AG20443 (cell line): ENCODE results near the gene LMTK3.

Experiments
- DNase-seq: peaks from one replicate; pipeline ENCODE4 v3.0.0; 2012; ENCODE audit warnings: low spot score, mixed read lengths

LMTK3 gene

DNA sequence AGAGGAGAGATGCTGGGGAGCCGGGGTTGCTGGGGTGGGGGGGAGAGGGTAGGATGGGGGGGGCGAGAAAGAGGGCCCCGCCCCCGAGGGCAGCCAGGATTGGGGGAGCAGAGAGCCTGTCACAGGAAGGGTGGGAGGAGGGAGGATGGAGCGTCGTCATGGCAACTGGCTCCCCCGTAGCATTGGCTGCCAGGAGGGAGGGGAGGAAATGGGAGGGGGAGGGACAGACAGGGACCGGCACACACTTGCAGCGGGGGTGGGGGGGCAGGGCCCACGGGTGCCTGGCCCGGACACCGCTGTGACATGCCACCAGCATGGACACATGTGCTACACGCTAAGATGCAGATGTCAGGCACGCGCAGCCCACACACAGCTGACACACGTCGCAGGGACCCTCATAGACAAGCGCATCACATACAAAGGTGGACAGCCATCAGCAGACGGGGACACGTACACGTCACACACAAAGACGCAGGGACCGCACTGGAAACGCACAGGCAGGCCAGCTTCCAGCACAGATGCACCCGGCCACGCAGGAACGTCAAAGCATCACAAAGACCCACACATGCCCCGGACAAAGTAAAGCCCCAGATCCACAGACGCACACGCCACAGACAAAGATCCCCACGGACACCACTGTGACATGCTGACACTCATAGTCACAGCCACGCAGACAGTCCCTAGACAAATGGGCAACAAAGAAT is at the start of gene LMTK3:
Gene LMTK3, minus strand, starts transcription at position 36 of the 704 bp plus-strand sequence. CDS start 259 bp downstream, outside the sequence.
- DNase-seq: peak; percentile 40

DNA sequence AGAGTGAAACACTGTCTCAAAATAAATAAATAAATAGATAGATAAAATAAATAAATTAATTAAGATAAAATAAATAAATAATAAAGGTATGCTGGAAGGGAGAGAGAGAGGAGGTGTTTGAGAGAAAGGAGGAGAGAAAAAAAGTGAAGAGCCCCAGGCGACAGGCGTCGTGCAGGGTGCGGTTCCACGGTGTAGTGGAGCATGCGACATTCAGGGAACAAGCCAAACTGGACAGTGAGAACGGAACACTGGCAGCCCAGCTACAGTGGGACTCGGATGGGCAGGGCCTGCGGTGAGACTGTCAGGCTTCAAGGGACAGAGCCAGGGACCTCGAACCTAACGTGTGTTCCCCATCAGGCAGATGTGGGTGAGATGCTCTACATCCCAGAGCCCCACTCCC is 49.8 kb upstream of the LMTK3 start:
- no peak for DNase-seq

DNA sequence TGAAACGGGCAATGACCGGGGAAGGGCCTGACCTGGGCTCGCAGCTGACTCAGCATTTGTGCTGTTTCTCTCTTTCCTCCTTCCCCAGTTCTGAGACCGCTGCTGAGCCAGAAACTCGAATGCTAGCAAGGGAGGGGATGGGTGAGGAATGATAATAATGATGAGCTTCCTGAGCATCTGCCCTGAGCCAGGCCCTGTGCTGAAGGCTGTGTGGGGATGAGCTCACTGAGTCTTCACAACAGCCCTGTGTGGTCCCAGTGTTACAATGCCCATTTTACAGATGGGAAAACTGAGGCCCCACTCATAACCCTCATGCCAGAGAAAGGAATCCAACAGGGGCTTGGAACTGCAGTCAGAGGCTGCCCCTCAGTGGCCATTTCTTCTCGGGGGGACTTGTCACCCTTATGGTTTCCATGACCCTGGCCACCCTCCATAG is 48.5 kb upstream of the LMTK3 start:
- DNase-seq: no peak

DNA sequence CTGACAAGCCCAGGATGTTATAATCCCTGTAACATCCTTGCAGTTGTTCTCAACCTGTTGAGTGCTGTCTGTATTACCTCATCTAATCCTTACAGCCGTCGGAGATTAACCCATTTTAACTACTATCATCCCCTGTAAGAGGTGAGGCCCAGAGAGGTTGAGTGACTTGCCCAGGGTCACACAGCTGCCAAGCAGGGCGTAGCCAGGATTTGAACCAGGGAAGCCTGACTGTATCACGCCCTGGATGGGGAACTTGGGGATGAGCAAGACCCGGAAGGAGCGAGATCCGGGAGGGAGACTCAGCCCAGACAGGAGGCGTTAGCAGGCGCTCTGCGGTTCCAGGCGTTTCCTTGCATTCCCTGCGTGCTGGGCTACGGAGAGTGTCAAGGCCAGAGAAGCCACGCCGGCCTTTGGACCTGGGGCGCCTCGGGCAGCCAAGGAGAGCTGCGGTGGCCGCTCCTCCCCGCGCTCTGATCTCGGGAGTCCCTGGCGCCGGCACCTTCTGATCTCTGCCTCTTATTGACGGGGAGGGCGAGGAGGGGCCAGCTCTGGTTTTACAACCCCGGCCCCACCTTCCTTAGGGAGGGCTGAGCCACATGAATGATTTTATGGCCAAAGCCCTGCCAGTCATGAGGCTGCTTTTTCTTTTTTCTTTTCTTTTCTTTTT is 46.5 kb upstream of the LMTK3 start:
- DNase-seq: peak; percentile 90

- DNase-seq: no peak
These were observed 45.2 kb upstream of the LMTK3 start for GRCh38 chr19:48556825-48557224.

- DNase-seq: peak; percentile 79
These were observed 44.5 kb upstream of the LMTK3 start for GRCh38 chr19:48556163-48556562.

- no peak for DNase-seq
These were observed 42.9 kb upstream of the LMTK3 start for GRCh38 chr19:48554385-48555091.

DNA sequence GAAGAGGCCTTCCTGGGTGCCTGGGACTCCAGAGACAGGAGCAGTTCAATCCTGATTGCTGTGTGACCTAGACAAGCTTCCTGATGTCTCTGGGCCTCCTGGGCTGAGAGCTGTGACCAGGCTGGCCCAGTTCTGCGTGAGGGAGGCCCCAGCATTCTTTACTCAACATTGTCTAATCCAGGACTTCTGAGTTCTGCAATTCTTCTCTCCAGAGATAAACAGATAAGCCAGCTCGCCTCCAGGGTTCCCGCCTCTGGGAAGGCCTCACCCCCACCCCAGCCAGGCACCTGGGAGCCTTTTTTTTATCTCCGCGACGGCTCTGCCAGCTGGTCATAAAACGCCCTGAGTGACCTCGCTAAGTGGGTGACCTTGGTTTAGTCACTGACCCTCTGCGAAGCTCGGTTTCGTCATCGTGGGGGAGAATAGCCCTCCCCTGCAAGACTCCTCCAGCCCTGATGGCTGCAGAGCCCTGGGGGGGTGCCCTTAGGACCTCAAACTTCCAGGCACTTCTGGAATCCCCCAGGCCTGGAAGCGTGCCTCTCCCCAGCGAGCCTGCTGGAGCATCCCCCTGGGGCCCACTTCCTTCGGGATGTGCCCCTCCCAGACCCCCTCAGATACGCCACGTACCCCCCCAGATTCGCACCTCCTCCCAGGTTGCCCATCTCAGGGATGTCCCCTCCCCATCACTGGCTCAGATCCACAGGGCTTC is 42.2 kb upstream of the LMTK3 start:
- peak; percentile 61 for DNase-seq

DNA sequence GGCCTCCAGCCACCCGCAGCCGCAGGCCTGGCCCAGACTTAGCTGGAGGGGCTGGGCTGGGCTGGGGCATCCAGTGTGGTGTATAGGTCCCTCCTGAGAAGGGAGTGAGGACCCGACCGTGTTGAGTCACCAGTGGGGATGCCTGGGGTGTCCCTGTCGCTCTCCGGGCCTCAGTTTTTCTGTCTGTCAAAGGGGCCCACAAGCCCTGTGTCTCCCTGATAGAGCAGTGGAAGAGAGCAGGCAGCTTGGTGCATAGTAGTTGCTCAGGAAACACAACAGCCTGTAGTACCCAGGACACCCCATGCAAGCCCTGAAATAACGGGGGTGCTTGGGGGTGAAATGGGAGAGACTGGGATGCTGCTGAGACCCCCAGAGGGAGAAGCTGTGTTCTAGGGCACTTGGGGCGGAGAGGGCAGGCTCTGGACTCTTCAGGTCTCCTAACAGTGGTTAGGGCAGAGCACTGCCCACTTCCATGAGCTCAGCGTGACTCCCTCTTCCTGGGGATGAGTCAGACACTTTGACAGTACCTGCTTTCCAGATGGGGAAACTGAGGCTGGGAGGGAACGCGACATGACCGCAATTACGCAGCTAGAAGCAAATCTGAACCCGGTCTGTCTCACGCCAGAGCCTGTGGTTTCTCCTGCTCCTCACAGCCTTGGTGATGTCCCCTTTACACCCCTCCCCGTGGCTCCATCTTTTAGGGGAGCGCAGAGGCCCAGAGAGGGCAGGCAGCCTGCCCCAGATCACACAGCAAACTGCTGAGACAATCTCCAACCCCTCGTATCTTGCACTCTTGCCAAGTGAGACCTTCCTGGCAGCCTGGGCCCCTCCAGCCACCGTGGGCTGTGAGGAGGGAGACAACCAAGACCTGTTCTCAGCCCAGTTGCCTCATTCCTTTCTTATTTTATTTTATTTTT is 41.0 kb upstream of the LMTK3 start:
- no peak for DNase-seq

- no peak for DNase-seq
These were observed 40.0 kb upstream of the LMTK3 start, which contains the start of gene SULT2B1 for GRCh38 chr19:48551437-48552302. TSS of gene SULT2B1 (plus strand) at chr19:48552172. CDS start at chr19:48552253, 81 bp downstream.

GRCh38 chr19:48549380-48549779 is 37.7 kb upstream of the LMTK3 start:
- no peak for DNase-seq

DNA sequence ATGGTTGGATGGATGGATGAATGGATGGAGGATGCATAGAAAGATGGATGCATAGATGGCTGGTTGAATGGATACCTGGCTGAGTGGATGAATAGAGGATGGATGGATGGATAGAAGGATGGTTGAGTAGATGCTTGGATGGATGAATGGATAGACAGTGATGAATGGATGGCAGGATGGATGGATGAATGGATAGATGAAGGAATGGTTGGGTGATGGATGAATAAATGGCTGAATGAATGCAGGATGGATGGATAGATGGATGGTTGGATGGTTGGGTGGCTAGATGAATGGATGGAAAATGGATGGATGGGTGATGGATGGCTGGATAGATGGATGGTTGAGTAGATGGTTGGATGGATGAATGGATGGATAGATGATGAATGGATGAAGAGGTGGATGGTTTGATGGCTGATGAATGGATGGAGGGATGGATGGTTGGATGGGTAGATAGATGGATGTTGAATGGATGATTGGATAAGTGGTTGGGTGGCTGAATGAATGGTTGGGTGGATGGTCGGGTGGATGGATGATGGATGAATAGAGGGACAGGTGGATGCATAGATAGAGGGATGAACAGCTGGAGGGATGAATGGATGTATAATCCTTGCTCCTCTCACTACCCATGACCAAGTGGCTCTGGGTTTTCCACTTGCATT is 36.7 kb upstream of the LMTK3 start:
- DNase-seq: no peak

- DNase-seq: no peak
These were observed 36.1 kb upstream of the LMTK3 start for GRCh38 chr19:48547722-48548121.

DNA sequence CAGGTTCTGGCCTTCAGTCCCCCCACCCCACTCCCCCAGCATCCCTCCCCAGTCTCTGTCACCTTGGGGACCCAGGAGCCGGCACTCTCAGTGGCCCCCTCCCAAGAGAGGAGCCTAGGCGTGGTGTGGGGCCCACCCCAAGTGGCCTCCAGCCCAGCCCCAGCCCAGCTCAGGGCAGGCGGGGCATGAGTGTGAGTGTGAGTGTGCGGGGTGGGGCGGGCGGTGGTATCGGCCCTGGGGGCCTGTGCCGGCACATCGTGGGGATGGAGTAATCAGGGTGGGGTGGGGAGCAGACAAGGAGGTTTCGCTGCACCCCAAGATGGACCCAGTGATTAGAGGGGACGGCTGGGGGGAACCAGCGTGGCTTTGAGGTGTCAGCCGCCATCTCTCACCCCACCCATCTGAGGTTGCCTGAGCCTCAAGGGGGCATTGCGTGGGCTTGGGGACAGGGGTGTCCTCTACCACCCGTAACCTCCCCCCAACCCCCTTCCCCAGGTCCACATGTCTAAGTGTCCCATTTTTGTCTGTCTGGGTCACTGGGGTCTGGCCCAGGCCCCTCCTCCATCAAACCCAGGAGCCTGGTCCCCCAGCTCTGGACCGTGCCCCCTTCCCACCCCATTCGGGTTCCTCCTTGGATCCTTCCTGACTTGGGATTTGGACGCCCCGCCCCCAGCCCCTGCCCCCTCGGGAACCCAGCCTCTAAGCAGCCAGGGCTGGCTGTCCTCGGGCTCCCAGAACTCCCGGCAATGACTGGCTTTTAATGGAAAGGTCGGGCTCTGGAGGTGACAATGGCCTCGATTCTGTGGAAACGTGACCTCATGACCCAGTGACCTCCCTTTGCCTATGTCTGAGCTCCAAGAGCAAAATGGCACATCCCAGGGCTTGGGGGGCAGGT is 33.5 kb upstream of the LMTK3 start:
- no peak for DNase-seq

DNA sequence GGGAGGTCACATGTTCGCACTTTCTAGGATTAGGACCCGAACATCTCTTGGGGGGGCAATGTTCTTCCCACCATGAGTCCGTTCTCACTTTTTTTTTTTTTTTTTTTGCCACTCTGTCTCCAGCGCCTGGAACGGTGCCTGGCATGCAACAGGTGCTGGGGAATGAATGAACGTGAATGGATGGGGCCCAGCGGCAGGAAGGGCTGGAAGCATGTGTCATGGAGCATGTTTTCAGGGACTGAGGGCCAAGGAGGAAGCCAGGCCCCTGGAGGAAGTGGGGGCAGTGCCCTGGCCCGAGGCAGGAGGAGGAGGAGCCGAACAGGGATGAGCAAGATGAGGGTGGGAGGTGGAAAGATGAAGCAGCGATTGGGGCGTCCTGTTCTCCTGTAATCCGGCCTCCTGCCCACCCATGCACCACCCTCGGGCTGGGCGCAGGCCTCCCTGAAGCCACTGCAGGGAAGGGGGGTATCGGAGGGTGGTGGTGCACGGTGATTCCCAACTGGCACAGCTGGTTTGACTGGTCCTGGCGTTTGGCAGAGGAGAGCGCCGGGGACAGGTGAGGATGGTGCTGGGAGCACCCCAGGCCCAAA is 31.6 kb upstream of the LMTK3 start:
- DNase-seq: peak; percentile 65

GRCh38 chr19:48541813-48542212 is 30.2 kb upstream of the LMTK3 start:
- DNase-seq: no peak

DNA sequence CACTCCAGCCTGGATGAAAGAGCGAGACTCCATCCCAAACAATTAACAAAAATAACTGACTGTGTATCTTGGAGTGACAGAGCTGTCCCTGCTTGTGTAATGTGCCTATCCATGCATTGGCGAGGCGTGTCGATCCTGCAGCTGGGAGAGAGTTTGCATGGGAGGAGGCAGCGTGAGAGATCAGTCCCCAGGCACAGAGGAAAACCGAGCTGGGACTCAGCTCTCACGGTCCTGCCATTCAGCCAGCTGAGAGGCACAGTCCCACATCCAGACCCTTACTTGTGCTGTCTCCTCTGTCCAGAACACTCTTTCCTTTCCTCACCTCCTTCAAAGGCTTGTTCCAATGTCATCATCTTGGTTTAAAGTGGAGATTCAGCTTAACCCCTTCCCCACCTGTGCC is 28.5 kb upstream of the LMTK3 start:
- no peak for DNase-seq

- no peak for DNase-seq
These were observed 28.0 kb upstream of the LMTK3 start for GRCh38 chr19:48539503-48540096.
